ENCODE measurements around the gene CNPY1. TPM values are rescaled to one million over a fixed set of nuclear protein-coding genes. Genes with fewer than 3 reads are reported as not detected.

Gene CNPY1
- total and polyA plus RNA-seq, 8 donors = 0.18 TPM; not detected in 7

DNA sequence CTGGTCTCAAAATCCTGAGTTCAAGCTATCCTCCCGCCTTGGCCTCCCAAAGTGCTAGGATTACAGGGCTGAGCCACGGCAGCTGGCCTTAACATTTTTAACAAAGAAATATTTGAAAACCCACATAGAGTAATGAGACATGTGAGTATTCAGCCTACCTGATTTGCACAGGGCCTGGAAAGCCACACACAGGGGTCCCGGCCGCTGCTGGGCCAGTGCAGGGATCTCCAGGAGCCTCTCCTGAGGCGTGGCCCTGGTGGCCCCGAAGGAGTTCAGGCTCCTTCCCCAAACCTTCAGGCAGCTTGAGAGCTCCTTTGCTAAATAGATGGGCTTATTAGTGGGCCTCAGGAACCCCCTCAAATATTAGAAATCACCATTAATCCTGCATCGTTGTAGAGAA lies 18.7 kb downstream of the CNPY1 start:
- intact Hi-C loops (cut with DNase I; ENCODE audit: low total_unique reads) = no loop called here
- WGBS, 5 donors = 82 to 91% (median 85%) methylated on average over 7 of the region's 7 CpGs

DNA sequence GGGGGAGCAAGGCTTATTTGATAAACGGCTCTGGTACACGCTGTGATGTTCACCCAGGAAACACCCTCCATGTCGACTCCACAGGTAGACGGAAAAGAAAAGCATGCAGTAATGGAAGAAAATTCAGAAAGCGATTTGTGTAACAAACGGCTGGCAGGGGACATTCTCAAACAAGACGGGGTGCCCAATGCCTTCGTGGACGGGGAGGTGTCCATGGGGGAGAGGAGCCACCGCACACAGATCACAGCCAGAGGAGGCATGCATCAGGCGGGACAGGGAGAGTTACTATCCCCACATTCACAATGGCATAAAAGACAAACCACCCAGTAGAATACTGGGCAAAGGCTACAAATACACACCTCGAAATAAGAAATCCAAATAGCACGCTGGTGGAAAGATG lies 20.1 kb downstream of the CNPY1 start:
- WGBS, 5 donors = 69 to 80% (median 78%) methylated on average over 13 of the region's 13 CpGs
- H3K27ac ChIP-seq = no peak overlapping the region
- peaks cover 8 to 96% (median 15%) of the 10 kb centered on the region in 3 donors for H3K27me3 ChIP-seq
- no peak for DNase-seq
- no peaks in the 10 kb centered on the region for H3K4me1 ChIP-seq
- H3K4me3 ChIP-seq = no peak overlapping the region
- H3K9me3 ChIP-seq = no peaks in the 10 kb centered on the region
- TF ChIP-seq POLR2AphosphoS5 (IDR thresholded peaks at IDR 0.05) (no peak), EP300 (IDR thresholded peaks at IDR 0.05) (no peak), POLR2A (IDR thresholded peaks at IDR 0.05) (no peak)
- TF ChIP-seq, protein P1, sequence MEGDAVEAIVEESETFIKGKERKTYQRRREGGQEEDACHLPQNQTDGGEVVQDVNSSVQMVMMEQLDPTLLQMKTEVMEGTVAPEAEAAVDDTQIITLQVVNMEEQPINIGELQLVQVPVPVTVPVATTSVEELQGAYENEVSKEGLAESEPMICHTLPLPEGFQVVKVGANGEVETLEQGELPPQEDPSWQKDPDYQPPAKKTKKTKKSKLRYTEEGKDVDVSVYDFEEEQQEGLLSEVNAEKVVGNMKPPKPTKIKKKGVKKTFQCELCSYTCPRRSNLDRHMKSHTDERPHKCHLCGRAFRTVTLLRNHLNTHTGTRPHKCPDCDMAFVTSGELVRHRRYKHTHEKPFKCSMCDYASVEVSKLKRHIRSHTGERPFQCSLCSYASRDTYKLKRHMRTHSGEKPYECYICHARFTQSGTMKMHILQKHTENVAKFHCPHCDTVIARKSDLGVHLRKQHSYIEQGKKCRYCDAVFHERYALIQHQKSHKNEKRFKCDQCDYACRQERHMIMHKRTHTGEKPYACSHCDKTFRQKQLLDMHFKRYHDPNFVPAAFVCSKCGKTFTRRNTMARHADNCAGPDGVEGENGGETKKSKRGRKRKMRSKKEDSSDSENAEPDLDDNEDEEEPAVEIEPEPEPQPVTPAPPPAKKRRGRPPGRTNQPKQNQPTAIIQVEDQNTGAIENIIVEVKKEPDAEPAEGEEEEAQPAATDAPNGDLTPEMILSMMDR (IDR thresholded peaks at IDR 0.05) = no peak
- H3K36me3 ChIP-seq = no peaks in the 10 kb centered on the region
- intact Hi-C loops (cut with DNase I; ENCODE audit: low total_unique reads) = no loop called here

More for the DNA sequence above, 18.7 kb downstream of the CNPY1 start:
- TF ChIP-seq EP300 (IDR thresholded peaks at IDR 0.05) (no peak), POLR2A (IDR thresholded peaks at IDR 0.05) (no peak), POLR2AphosphoS5 (IDR thresholded peaks at IDR 0.05) (no peak)
- TF ChIP-seq, protein P1 (IDR thresholded peaks at IDR 0.05) = no peak
- H3K9me3 ChIP-seq = no peaks in the 10 kb centered on the region
- no peak overlapping the region for H3K27ac ChIP-seq
- peaks cover 14 to 96% (median 29%) of the 10 kb centered on the region in 3 donors for H3K27me3 ChIP-seq
- peaks cover 0 to 1% (median 0%) of the 10 kb centered on the region in 4 donors for H3K4me1 ChIP-seq
- H3K4me3 ChIP-seq = no peak overlapping the region
- DNase-seq = no peak
- H3K36me3 ChIP-seq = no peaks in the 10 kb centered on the region

GRCh38 chr7:155524018-155524556 lies 22.3 kb downstream of the CNPY1 start:
- H3K36me3 ChIP-seq = no peaks in the 10 kb centered on the region
- intact Hi-C loops (cut with DNase I; ENCODE audit: low total_unique reads) = no loop called here
- no peak overlapping the region for H3K4me3 ChIP-seq
- H3K9me3 ChIP-seq = no peaks in the 10 kb centered on the region
- H3K4me1 ChIP-seq = no peaks in the 10 kb centered on the region
- 72 to 77% (median 77%) methylated on average over 11 of the region's 11 CpGs for WGBS, 5 donors
- TF ChIP-seq, protein P1 (IDR thresholded peaks at IDR 0.05) = no peak
- TF ChIP-seq EP300 (IDR thresholded peaks at IDR 0.05) = no peak
- TF ChIP-seq POLR2AphosphoS5 (IDR thresholded peaks at IDR 0.05) = no peak
- TF ChIP-seq POLR2A (IDR thresholded peaks at IDR 0.05) = no peak
- DNase-seq = no peak
- H3K27ac ChIP-seq = no peak overlapping the region
- peaks cover 0 to 90% (median 6%) of the 10 kb centered on the region in 3 donors for H3K27me3 ChIP-seq

DNA sequence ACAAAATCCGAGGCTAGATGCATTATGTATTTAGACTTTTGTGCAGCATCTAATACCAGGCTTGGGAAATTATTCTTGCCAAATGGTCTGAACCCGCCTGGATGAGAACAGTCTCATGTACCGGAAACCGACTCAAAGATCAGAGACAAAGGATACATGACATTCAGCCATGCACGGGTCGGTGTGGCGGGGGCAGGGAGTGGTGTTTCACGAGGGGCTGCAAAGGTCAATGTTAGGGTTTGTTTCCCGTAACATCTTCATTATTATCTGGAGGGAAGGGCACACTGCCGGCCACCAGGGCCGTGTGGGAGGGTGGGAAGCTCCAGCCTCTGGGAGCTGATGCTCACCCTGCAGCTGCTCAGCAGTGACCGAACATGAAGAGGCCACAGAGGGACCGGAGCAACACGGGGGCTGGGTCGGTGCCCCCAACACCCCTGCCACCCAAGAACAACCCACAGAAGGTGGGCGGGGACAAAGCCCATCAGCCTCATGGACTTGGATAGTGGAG lies 23.1 kb downstream of the CNPY1 start:
- Histone ChIP-seq H3K4me3 (no peak overlapping the region), H3K9me3 (no peaks in the 10 kb centered on the region), H3K27ac (no peak overlapping the region), H3K27me3 (peaks cover 0 to 93% (median 6%) of the 10 kb centered on the region in 3 donors), H3K4me1 (no peaks in the 10 kb centered on the region), H3K36me3 (no peaks in the 10 kb centered on the region)
- TF ChIP-seq POLR2AphosphoS5 (IDR thresholded peaks at IDR 0.05) = no peak
- intact Hi-C loops (cut with DNase I; ENCODE audit: low total_unique reads) = no loop called here
- no peak for DNase-seq
- WGBS, 5 donors = 71 to 78% (median 74%) methylated on average over 15 to 16 of the region's 16 CpGs

DNA sequence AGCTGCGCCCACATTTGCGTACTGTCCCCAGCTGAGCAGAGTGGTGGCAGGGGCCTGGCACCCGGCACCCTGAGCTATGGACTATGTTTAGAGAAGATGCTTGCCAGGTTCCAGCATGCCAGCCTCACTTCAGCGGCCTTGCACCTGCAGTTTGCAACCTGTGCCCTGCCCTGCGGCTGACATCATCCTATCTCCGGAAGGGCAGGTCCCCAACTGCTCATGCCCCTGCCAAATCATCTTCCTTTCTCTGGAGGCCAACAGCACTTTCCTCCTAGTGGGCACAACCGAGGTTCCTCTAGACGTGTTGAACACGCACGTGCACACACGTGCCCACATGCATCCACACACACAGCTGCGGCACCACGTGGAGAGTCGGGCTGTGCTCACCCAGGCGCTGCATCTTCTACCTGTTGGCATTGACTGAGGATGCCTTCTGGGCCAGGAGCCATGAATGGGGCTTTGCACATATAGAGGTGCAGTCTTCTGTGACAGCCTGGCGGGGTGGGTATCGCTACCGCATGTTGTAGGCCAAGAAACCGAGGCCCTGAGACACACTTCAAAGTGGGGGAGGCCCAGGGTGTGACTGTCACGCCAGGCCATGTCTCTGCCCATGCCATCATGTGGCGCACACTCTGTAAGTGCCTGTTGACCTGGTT lies 24.5 kb downstream of the CNPY1 start:
- DNase-seq = no peak
- peaks cover 0 to 94% (median 12%) of the 10 kb centered on the region in 3 donors for H3K27me3 ChIP-seq
- 89 to 95% (median 91%) methylated on average over 16 to 21 of the region's 21 CpGs for WGBS, 5 donors

More for the DNA sequence above, 24.5 kb downstream of the CNPY1 start:
- Histone ChIP-seq H3K27ac (no peak overlapping the region), H3K9me3 (no peaks in the 10 kb centered on the region), H3K4me3 (no peak overlapping the region), H3K36me3 (no peaks in the 10 kb centered on the region), H3K4me1 (no peaks in the 10 kb centered on the region)
- TF ChIP-seq EP300 (IDR thresholded peaks at IDR 0.05) (no peak), POLR2AphosphoS5 (IDR thresholded peaks at IDR 0.05) (no peak), POLR2A (IDR thresholded peaks at IDR 0.05) (no peak)
- TF ChIP-seq, protein P1 (IDR thresholded peaks at IDR 0.05) = no peak
- intact Hi-C loops (cut with DNase I; ENCODE audit: low total_unique reads) = no loop called here

All from stomach (tissue), 9 donors.